NCI-H1930 (cell line): ENCODE measurements around the gene INSR.
"Not testable (repeated sequence)": the region's sequence is repeated elsewhere in the genome, so short reads cannot be mapped to it uniquely, and the experiment has no call there.

Source experiments
- DNase-seq, 2 experiments: peaks; one replicate each; lab custom pipeline; 2025; lab: John Stamatoyannopoulos, UW

INSR gene

DNA sequence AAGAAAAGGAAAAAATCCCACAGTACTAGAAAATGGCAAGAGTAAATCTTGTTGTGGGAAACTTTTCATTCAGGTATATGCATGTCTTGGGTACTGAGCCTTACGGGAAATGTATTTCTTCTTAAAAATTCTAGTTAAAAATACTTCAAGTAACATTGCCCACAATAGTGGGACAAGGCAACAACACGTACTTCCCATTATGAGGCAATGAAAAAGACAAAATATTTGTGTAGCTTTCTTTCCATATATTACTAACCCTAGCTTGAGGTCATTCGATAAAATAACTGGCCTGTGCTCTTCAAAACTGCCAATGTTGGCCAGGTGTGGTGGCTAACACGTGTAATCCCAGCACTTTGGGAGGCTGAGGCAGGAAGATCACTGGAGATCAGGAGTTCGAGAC is 99.2 kb downstream of the INSR start:
- DNase-seq = no peak

- no peak for DNase-seq
Measured at GRCh38 chr19:7194566-7194965, 99.6 kb downstream of the INSR start.

- DNase-seq = no peak
Measured at GRCh38 chr19:7191946-7192691, 102.1 kb downstream of the INSR start.

DNA sequence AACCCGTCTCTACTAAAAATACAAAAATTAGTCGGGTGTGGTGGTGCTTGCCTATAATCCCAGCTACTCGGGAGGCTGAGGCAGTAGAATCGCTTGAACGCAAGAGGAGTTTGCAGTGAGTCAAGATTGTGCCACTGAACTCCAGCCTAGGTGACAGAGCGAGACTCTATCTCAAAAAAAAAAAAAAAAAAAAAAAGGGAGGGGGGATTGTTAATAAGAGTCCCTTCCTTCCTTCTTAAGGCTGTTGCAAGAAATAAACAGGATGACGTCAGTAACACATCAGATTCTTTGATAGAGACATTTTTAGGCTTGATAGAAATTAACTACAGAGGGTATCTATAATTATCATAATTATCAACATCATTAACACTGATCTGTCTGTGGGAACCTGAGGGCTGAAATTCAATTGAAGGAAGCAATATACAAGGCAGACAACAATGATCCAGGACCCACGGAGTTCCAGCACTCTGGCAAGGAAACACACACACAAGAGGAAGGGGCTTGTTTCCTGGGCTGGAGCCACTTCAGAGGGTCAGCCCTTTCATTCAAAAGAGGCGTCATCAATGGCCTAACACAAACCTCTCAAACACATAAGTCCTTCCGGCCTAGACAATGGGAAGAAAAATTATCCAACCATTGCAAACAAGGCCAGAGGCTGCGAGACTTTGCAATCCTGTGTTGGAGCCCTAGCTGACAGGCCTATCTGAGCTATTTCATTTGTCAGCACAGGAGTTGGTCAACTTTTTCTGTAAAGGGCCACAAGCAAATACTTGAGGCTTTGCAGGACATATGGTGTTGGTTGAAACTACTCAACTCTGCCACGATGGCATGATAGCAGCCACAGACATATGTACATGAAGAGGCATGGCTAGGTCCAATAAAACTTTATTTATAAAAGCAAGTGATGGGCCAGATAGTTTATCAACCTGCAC is 105.2 kb downstream of the INSR start:
- DNase-seq = no peak

DNA sequence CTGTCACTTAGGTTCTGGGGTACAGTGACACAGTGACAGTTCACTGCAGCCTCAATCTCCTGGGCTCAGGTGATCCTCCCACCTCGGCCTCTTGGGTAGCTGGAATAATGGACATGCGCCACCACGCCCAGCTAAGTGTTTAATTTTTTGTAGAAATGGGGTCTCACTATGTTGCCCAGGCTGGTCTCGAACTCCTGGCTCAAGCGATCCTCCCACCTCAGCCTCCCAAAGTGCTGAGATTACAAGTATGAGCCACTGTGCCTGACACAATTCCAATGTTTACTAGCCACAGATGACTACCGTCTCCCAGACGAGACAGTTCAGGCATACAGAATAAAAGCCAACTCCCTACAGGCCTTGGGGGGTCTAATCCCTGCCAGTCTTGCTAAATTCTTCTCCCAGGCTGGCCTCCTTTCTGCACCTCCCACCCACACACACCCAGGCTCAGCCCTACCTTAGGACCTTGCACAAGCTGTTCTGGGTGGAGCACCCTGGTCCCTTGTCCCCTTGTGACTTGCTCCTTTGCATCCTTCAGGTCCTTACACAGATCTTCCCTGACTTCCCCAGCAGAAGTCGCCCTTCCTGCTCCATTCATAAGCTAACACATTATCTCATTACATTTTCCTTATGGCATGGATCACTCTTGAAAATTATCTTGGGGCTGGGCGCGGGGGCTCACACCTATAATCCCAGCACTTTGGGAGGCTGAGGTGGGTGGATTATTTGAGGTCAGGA is 106.4 kb downstream of the INSR start:
- no peak for DNase-seq

GRCh38 chr19:7182489-7182888 is 111.7 kb downstream of the INSR start:
- no peak for DNase-seq

GRCh38 chr19:7179917-7180306 is 114.3 kb downstream of the INSR start:
- DNase-seq = no peak

DNA sequence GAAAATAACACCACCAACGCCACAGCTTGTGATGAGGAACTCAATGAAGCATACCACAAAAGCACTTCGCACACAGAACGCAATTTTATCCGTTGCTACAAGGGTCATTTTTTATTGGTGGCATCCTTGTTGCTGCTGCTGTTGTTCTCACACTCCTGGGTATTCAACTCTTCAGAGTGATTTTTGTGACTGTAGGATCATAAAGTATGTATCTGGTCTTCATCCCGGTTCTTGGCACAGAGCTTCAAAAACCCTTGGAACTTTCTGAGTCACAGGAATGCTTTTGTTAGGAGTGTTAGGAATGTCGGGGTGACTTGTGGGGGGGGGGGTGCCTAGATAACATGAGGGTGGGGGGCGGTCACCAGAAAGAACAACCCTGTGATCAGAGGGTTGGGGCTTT is 116.3 kb downstream of the INSR start:
- no peak for DNase-seq

DNA sequence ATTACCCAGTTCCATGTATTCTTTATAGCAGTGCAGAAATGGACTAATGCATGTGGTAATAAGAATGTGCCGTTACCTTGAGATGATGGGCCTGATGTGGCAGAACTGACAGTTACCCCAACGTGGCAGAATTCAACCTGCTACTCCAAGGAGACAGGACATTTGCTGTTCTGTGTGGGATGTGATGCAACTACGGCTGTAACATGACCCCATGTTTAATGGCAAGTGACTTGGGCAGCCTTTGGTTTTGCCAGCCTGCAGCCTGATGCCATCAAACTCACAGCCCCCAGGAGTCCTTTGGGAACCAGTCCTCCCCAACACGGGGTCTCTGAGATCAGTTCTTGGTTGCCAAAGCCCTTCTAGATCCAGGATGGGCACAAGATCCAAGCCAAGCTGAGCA is 117.4 kb downstream of the INSR start:
- DNase-seq = no peak

- DNase-seq = no peak
Measured at GRCh38 chr19:7172794-7173193, 121.4 kb downstream of the INSR start.

GRCh38 chr19:7170983-7171382 is 123.2 kb downstream of the INSR start:
- DNase-seq = no peak

DNA sequence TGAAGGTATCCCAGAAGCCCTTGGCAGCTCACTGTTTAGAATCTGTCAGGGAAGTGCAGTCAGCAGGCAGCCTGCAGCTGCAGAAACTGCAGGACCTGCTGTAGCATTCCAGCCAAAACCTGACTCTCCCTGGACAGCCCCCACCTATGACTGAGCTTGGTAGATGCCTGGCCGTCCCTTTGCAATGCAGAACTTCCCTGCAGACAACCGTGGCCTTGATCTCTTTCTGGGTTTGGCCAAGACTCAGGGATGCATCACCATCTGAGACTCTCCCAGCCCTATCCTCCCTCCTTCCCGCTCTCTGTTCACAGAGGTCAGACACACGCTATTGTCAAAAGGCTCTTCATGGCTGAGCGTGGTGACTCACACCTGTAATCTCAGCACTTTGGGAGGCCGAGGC is 125.3 kb downstream of the INSR start:
- no peak for DNase-seq

- DNase-seq = no peak
Measured at GRCh38 chr19:7161292-7161691, 132.9 kb downstream of the INSR start.

DNA sequence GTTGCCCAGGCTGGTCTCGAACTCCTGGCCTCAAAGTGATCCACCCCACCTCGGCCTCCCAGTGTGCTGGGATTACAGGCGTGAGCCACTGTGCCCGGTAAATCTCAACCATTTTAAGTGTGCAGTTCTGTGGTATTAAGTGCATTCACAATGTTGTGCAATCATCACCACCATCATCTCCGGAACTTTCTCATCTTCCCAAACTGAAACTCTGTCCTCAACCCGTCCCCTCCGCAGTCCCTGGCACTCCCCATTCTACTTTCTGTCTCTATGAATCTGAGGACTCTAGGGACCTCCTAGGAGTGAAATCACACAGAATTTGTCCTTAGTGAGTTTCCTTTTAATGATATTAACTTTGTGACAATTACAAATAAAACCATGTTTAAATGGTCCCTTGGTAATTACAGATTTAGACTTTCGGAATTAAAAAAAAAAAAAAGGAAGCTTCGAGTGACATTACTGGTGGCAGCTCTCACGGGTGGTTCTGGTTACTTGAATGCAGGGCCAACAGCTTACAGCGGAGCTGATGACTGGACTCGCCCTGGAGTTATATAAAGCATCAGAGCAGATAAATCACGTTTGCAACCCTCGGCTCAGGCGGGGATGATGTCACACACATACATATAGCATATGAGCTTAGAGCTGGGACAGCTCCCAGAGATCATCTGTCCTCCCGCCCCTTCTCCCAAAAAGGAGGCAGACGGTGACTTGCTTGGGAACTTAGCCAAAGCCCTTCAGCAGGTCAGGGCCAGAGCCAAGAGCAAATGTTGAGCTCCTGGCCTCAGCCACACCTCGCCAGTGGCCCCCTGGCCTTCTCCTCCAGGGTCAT is 134.9 kb downstream of the INSR start:
- DNase-seq = no peak

GRCh38 chr19:7153022-7153421 is 141.2 kb downstream of the INSR start:
- no peak for DNase-seq

- no peak for DNase-seq
Measured at GRCh38 chr19:7152568-7152967, 141.6 kb downstream of the INSR start.

GRCh38 chr19:7149956-7150705 is 144.1 kb downstream of the INSR start:
- peak in 1 of 2 experiments; percentile 11 for DNase-seq

DNA sequence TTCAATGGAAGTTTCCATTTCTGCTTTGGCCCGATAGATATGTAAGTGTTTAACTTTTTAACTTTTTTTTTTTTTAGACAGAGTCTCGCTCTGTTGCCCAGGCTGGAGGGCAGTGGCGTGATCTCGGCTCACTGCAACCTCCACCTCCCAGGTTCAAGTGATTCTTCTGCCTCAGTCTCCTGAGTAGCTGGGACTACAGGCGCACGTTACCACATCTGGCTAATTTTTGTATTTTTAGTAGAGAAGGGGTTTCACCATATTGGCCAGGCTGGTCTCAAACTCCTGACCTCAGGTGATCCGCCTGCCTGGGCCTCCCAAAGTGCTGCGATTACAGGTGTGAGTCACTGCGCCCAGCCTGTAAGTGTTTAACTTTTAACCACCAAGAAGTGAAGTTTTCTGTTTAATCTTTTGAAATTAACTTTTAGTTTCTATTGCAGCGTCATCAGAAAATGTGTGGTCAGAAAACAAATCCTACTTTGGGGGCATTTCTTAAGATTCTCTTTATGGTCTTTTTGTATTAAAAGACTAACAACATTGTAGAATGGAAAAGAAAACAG is 147.0 kb downstream of the INSR start:
- DNase-seq = not testable (repeated sequence)

DNA sequence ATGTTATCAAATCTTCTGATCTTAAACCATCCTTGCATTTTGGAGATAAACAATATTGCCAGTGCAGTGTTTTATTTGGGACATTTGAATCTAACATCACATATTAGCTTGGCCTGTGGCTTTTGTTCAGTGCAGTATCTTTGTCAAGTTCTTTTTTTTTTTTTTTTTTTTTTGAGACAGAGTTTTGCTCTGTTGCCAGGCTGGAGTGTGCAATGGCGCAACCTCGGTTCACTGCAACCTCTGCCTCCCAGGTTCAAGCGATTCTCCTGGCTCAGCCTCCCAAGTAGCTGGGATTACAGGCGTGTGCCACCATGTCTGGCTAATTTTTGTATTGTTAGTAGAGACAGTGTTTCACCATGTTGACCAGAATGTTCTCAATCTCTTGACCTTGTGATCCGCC is 148.1 kb downstream of the INSR start:
- not testable (repeated sequence) for DNase-seq

- no peak for DNase-seq
Measured at GRCh38 chr19:7145494-7145893, 148.7 kb downstream of the INSR start.

GRCh38 chr19:7142771-7143170 is 151.4 kb downstream of the INSR start:
- DNase-seq = no peak
